Heart left ventricle (tissue), 16 donors: ENCODE data around the gene RHOA. TPM values are rescaled to one million over a fixed set of nuclear protein-coding genes. Genes with fewer than 3 reads are reported as not detected.

Experiments
- ATAC-seq, 4 donors: fragments of 200-7000 bp; cut with Tn5 transposase; one replicate each; pipeline ENCODE4 v1.9.1; 2020 to 2022; ENCODE audit warnings: moderate library complexity in 4 of 4, mild to moderate bottlenecking in 3 of 4, moderate number of reproducible peaks in 1 of 4
- DNase-seq, 5 donors: peaks; one replicate each; pipeline ENCODE4 v3.0.0-alpha.2; 2020
- H3K27ac ChIP-seq, 12 donors: fragments of 200-600 bp; sonication (generic) in 4 of 12; one replicate each; pipeline versions ENCODE4 v1.5.0 to v1.8.0; 2016 to 2022; ENCODE audit warnings: mild to moderate bottlenecking in 2 of 12
- H3K27me3 ChIP-seq, 9 donors: fragments of 200-600 bp; sonication (generic) in 2 of 9; one replicate each; pipeline versions ENCODE4 v1.5.1 to v1.8.0; 2016 to 2022; ENCODE audit warnings: mild to moderate bottlenecking in 3 of 9
- H3K36me3 ChIP-seq, 9 donors: fragments of 200-600 bp; sonication (generic) in 2 of 9; one replicate each; pipeline versions ENCODE4 v1.5.0 to v1.8.0; 2018 to 2022; ENCODE audit warnings: mild to moderate bottlenecking in 2 of 9
- H3K4me1 ChIP-seq, 12 donors: fragments of 200-600 bp; sonication (generic) in 4 of 12; one replicate each; pipeline versions ENCODE4 v1.5.0 to v1.8.0; 2016 to 2022; ENCODE audit warnings: mild to moderate bottlenecking in 3 of 12
- H3K4me3 ChIP-seq, 12 donors: fragments of 200-600 bp; sonication (generic) in 4 of 12; one replicate each; pipeline versions ENCODE4 v1.5.0 to v1.8.0; 2017 to 2022; ENCODE audit warnings: mild to moderate bottlenecking in 9 of 12, moderate library complexity in 4 of 12
- H3K9me3 ChIP-seq, 12 donors: fragments of 200-600 bp; sonication (generic) in 4 of 12; one replicate each; pipeline versions ENCODE4 v1.5.0 to v1.8.0; 2016 to 2022; ENCODE audit warnings: mild to moderate bottlenecking in 1 of 12
- CTCF ChIP-seq, 12 donors: fragments of 200-600 bp; sonication (generic) in 4 of 12; IDR thresholded peaks; one replicate each; pipeline versions ENCODE4 v1.5.0 to v1.8.0; 2018 to 2022; ENCODE audit warnings: antibody characterized with exemption in 12 of 12, mild to moderate bottlenecking in 5 of 12
- POLR2A ChIP-seq, 2 donors: fragments of 450-650 bp; IDR thresholded peaks; one replicate each; pipeline ENCODE4 v1.6.1; 2017; ENCODE audit warnings: antibody characterized with exemption in 2 of 2, mild to moderate bottlenecking in 2 of 2, moderate library complexity in 2 of 2
- WGBS, 4 donors: extraction: QIAGEN DNeasy Blood & Tissue Kit in 2 of 4; methylation state at CpG; one replicate each; pipeline versions ENCODE4 v1.1.5 to v1.1.7; 2013 to 2018; 5-methylcytosine and 5-hydroxymethylcytosine counted together
- intact Hi-C, 10 donors: fragments of 100-400 bp; cut with DNase I; formaldehyde crosslinking; loops; one replicate each; pipeline versions ENCODE4 v1.11.1 to v1.14.2; 2022
- polyA plus RNA-seq, 2 donors: library from polyadenylated mRNA; stranded (reverse); fragments of 200-250 nt; gene quantifications; one replicate each; pipeline ENCODE4 v1.2.3, GENCODE V29; 2013
- total RNA-seq, 9 donors: library from RNA; depleted of rRNA in 2 of 9; stranded (reverse); fragments of >200 nt in 2 of 9; fragmentation: NEBNext Ultra II Directional in 3 of 9; extraction: Animal tissue kit (Norgen Biotek cat#: 25700) in 3 of 9; gene quantifications; one replicate each; pipeline versions ENCODE4 v1.1.0 to v1.2.4, GENCODE V29; 2016 to 2023
- donor health status: ischemic (EF 13 %, LVEDD 7.1; RV severe dilation, severe dysfunction).
- donor health status: healthy with polysubstance abuse.
- donor health status: DM: no; HTN: yes; CAD: no.
- donor health status: DM: no; HTN: no; CAD: no.
- donor health status: ischemic (EF 25% LVEDD 6.9; RV normal size, moderate dysfunction).
- donor health status: ischemic (EF 25% LVEDD 5.7; RV mildly dilated, moderate dysfunction).
- donor health status: healthy.
- donor health status: DM: yes; HTN: yes; CAD: no.
- donor health status: ischemic (EF 35%, LVEDD 5.7; RV mildly dilated, moderate dysfunction).
- donor health status: nonischemic (EF 11% LVEDD 7.7; RV severe dilation, severe dysfunction).
- donor health status: DM: yes; HTN: yes; CAD: no.
- donor health status: PGD.
- donor health status: ischemic (EF 29% LVEDD 5.4; RV normal size, mild dysfunction).
- donor health status: nonischemic (EF 23%, LVEDD 6.1; RV moderate dilation, normal function).

Gene RHOA
- total and polyA plus RNA-seq, 11 donors, result 106 to 479 (median 291) TPM

GRCh38 chr3:49327485-49327884, 84.3 kb downstream of the RHOA start:
- TF ChIP-seq POLR2A (IDR thresholded peaks at IDR 0.05), result no peak
- TF ChIP-seq CTCF (IDR thresholded peaks at IDR 0.05), result peak in 3 of 12 donors; percentile 4 to 20 (median 8)

GRCh38 chr3:49324768-49325167, 87.0 kb downstream of the RHOA start:
- H3K36me3 ChIP-seq, result peaks cover 5 to 100% (median 99%) of the 10 kb centered on the region in 9 donors
- TF ChIP-seq CTCF (IDR thresholded peaks at IDR 0.05) (no peak), POLR2A (IDR thresholded peaks at IDR 0.05) (no peak)
- WGBS, 4 donors, result 93 to 98% (median 95%) methylated on average over 7 of the region's 7 CpGs
- H3K4me3 ChIP-seq, result no peak overlapping the region
- H3K9me3 ChIP-seq, result no peaks in the 10 kb centered on the region
- no peak for DNase-seq
- no peak for ATAC-seq
- H3K27ac ChIP-seq, result no peak overlapping the region
- no peaks in the 10 kb centered on the region for H3K4me1 ChIP-seq
- no peaks in the 10 kb centered on the region for H3K27me3 ChIP-seq
- intact Hi-C loops, result no loop called here

More at GRCh38 chr3:49327485-49327884, 84.3 kb downstream of the RHOA start:
- H3K27me3 ChIP-seq, result no peaks in the 10 kb centered on the region
- H3K9me3 ChIP-seq, result no peaks in the 10 kb centered on the region
- H3K4me1 ChIP-seq, result no peaks in the 10 kb centered on the region
- H3K27ac ChIP-seq, result no peak overlapping the region
- H3K4me3 ChIP-seq, result no peak overlapping the region
- DNase-seq (no peak), ATAC-seq (no peak)
- WGBS, 4 donors, result 79 to 88% (median 86%) methylated on average over 7 of the region's 7 CpGs
- intact Hi-C loops, result no loop called here
- peaks cover 5 to 100% (median 100%) of the 10 kb centered on the region in 9 donors for H3K36me3 ChIP-seq

- intact Hi-C loops, result loop anchor here in 1 of 10 donors (10.0 kb wide), 1 partner anchor 352 kb away; no protein-coding TSS in a partner anchor
- DNase-seq (no peak), ATAC-seq (peak in 3 of 4 donors; percentile 11 to 24 (median 22))
- WGBS, 4 donors, result 86 to 87% (median 87%) methylated on average over 13 to 16 of the region's 16 CpGs
- H3K27ac ChIP-seq, result peak overlapping the region in 1 of 12 donors; percentile 77
- peaks cover 0 to 8% (median 0%) of the 10 kb centered on the region in 12 donors for H3K4me1 ChIP-seq
- H3K36me3 ChIP-seq, result peaks cover 0 to 98% (median 92%) of the 10 kb centered on the region in 9 donors
- no peak overlapping the region for H3K4me3 ChIP-seq
- no peaks in the 10 kb centered on the region for H3K9me3 ChIP-seq
- H3K27me3 ChIP-seq, result no peaks in the 10 kb centered on the region
- TF ChIP-seq POLR2A (IDR thresholded peaks at IDR 0.05), result no peak
- no peak for TF ChIP-seq CTCF (IDR thresholded peaks at IDR 0.05)
Measured at GRCh38 chr3:49316696-49317457, 94.9 kb downstream of the RHOA start.

GRCh38 chr3:49313896-49314688, 97.7 kb downstream of the RHOA start:
- no peak for ATAC-seq
- Histone ChIP-seq H3K36me3 (peaks cover 0 to 98% (median 92%) of the 10 kb centered on the region in 9 donors), H3K27ac (no peak overlapping the region), H3K4me3 (no peak overlapping the region), H3K27me3 (no peaks in the 10 kb centered on the region), H3K4me1 (peaks cover 0 to 8% (median 0%) of the 10 kb centered on the region in 12 donors), H3K9me3 (no peaks in the 10 kb centered on the region)
- TF ChIP-seq POLR2A (IDR thresholded peaks at IDR 0.05), result no peak
- no peak for TF ChIP-seq CTCF (IDR thresholded peaks at IDR 0.05)
- DNase-seq, result no peak
- intact Hi-C loops, result loop anchor here in 1 of 10 donors (10.0 kb wide), 1 partner anchor 349 kb away; no protein-coding TSS in a partner anchor
- 71 to 92% (median 84%) methylated on average over 1 of the region's 1 CpG for whole genome bisulfite sequencing, 4 donors
